Kidney (tissue), 22 donors: ENCODE data around the gene XKR8. TPM values are rescaled to one million over a fixed set of nuclear protein-coding genes. Genes with fewer than 3 reads are reported as not detected.

Experiments
- DNase-seq, 5 donors: peaks; one replicate each; pipeline ENCODE4 v3.0.0-alpha.2; 2013 to 2020
- FAIRE-seq: peaks from 2 replicates; lab custom pipeline; 2012; peaks lifted over from hg19 to GRCh38; lab: Jason Lieb, UNC
- H3K27ac ChIP-seq, 2 donors: one replicate each; pipeline ENCODE4 v1.7.0; 2013; ENCODE audit warnings: low read depth in 2 of 2, low read length in 2 of 2, inconsistent platforms in 1 of 2
- H3K27me3 ChIP-seq: one replicate; pipeline ENCODE4 v1.7.1; 2013; ENCODE audit warnings: low read length, inconsistent platforms; ENCODE audit not compliant: control insufficient read depth, insufficient read depth
- H3K36me3 ChIP-seq, 3 donors: one replicate each; pipeline versions ENCODE4 v1.7.0 to v1.7.1; 2013; ENCODE audit warnings: low read length in 3 of 3, control low read depth in 1 of 3, inconsistent platforms in 1 of 3; ENCODE audit not compliant: insufficient read depth in 3 of 3, control insufficient read depth in 2 of 3
- H3K4me1 ChIP-seq, 3 donors: one replicate each; pipeline versions ENCODE4 v1.7.0 to v1.7.1; 2013; ENCODE audit warnings: low read length in 3 of 3, inconsistent platforms in 1 of 3, low read depth in 1 of 3; ENCODE audit not compliant: control insufficient read depth in 2 of 3, insufficient read depth in 2 of 3
- H3K4me3 ChIP-seq, 3 donors: one replicate each; pipeline versions ENCODE4 v1.7.0 to v1.8.1; 2013; ENCODE audit warnings: low read length in 3 of 3, control low read depth in 1 of 3, inconsistent platforms in 1 of 3
- H3K9ac ChIP-seq, 3 donors: one replicate each; pipeline versions ENCODE4 v1.7.0 to v1.7.1; 2013; ENCODE audit warnings: low read length in 3 of 3, control low read depth in 1 of 3, inconsistent platforms in 1 of 3
- H3K9me3 ChIP-seq, 3 donors: one replicate each; pipeline versions ENCODE4 v1.7.0 to v1.7.1; 2013; ENCODE audit warnings: low read length in 3 of 3, control low read depth in 1 of 3, inconsistent platforms in 1 of 3; ENCODE audit not compliant: control insufficient read depth in 2 of 3, insufficient read depth in 1 of 3
- CTCF ChIP-seq: IDR thresholded peaks from 3 replicates; pipeline ENCODE4 v1.5.1; 2012; ENCODE audit warnings: mild to moderate bottlenecking, moderate library complexity, borderline replicate concordance; ENCODE audit not compliant: insufficient read depth; ENCODE audit errors: extremely low read depth
- intact Hi-C: fragments of 100-400 bp; cut with DNase I; formaldehyde crosslinking; loops from one replicate; pipeline ENCODE4 v1.11.1; 2022
- long read RNA-seq, 10 donors: library from polyadenylated mRNA in 1 of 10; unstranded in 1 of 10; transcript quantifications; one replicate each; pipeline ENCODE4 v2.0.0 and lab custom pipeline, GENCODE V29; 2021 to 2026
- polyA plus RNA-seq: library from polyadenylated mRNA; stranded (reverse); fragments of 350-450 nt; fragmentation: Illumina TruSeq; extraction: RNeasy Lipid Tissue Mini Kit (QIAGEN cat#74804); gene quantifications from one replicate; pipeline ENCODE4 v1.2.3, GENCODE V29; 2014; ENCODE audit warnings: low read depth, low replicate concordance; ENCODE audit not compliant: insufficient read depth
- total RNA-seq: library from RNA; stranded (reverse); fragmentation: NEBNext Ultra II Directional; extraction: Animal tissue kit (Norgen Biotek cat#: 25700); gene quantifications from one replicate; pipeline ENCODE4 v1.2.1, GENCODE V29; 2021
- donor health status: control.
- donor health status: control.
- donor health status: control.
- donor health status: control.
- donor health status: control.
- donor health status: DM: yes; HTN: yes; CAD: no.
- donor health status: Normal renal cell carcinoma (clear cell type).

Gene XKR8
- total RNA-seq, result 8.2 TPM
- polyA plus RNA-seq, result 9.1 TPM
- long read RNA-seq, donor 1, partial matches to known transcripts, result 0 of 4 reads
- long read RNA-seq, donor 1, other reads (novel, unspliced or antisense), result 0 of 4 reads
- long read RNA-seq, donor 2, partial matches to known transcripts, result 0 of 1 reads
- long read RNA-seq, donor 2, other reads (novel, unspliced or antisense), result 0 of 1 reads
- long read RNA-seq, donor 3, transcript XKR8-201 (3 exons, 2,692 nt), result major isoform, 6 of 6 reads
- long read RNA-seq, donor 3, partial matches to known transcripts, result 0 of 6 reads
- long read RNA-seq, donor 3, other reads (novel, unspliced or antisense), result 0 of 6 reads
- long read RNA-seq, donor 4, partial matches to known transcripts, result 0 of 4 reads
- long read RNA-seq, donor 4, other reads (novel, unspliced or antisense), result 0 of 4 reads
- long read RNA-seq, donor 5, partial matches to known transcripts, result 0 of 2 reads
- long read RNA-seq, donor 5, other reads (novel, unspliced or antisense), result 0 of 2 reads
- long read RNA-seq, donor 6, partial matches to known transcripts, result 0 of 3 reads
- long read RNA-seq, donor 6, other reads (novel, unspliced or antisense), result 0 of 3 reads
- long read RNA-seq, donor 7, transcript XKR8-201 (3 exons, 2,692 nt), result major isoform, 6 of 11 reads
- long read RNA-seq, donor 7, partial matches to known transcripts, result 0 of 11 reads
- long read RNA-seq, donor 7, other reads (novel, unspliced or antisense), result 5 of 11 reads
- long read RNA-seq, donor 8, partial matches to known transcripts, result 0 of 3 reads
- long read RNA-seq, donor 8, other reads (novel, unspliced or antisense), result 0 of 3 reads
- long read RNA-seq, donor 9, partial matches to known transcripts, result 0 of 2 reads
- long read RNA-seq, donor 9, other reads (novel, unspliced or antisense), result 0 of 2 reads
- long read RNA-seq, donor 10, partial matches to known transcripts, result 0 of 2 reads
- long read RNA-seq, donor 10, other reads (novel, unspliced or antisense), result 0 of 2 reads

GRCh38 chr1:27959792-27960603 lies at the start of gene XKR8:
TSS of gene XKR8 (plus strand) at chr1:27959973. CDS start at chr1:27960070, 97 bp downstream.
- no peak for FAIRE-seq

GRCh38 chr1:27912429-27912828 lies 47.3 kb upstream of the XKR8 start:
- DNase-seq (no peak), FAIRE-seq (no peak)
- Histone ChIP-seq H3K4me3 (no peak overlapping the region), H3K36me3 (peaks cover 5 to 11% (median 5%) of the 10 kb centered on the region in 3 donors), H3K27me3 (no peaks in the 10 kb centered on the region), H3K27ac (no peak overlapping the region), H3K9me3 (peaks cover 0 to 5% (median 3%) of the 10 kb centered on the region in 3 donors), H3K9ac (no peak overlapping the region), H3K4me1 (peaks cover 0 to 8% (median 0%) of the 10 kb centered on the region in 3 donors)
- intact Hi-C loops, result no loop called here
- TF ChIP-seq CTCF, result no peak

More at GRCh38 chr1:27959792-27960603, at the start of gene XKR8:
- H3K4me3 ChIP-seq, result peak within 1 kb of the TSS; percentile 67 to 73 (median 68)
- peak; percentile 87 to 94 (median 92) for DNase-seq
- H3K36me3 ChIP-seq, result peaks cover 0 to 8% (median 0%) of the 10 kb centered on the region in 3 donors
- H3K4me1 ChIP-seq, result peaks cover 0 to 12% (median 0%) of the 10 kb centered on the region in 3 donors
- peak within 1 kb of the TSS; percentile 84 to 96 for H3K27ac ChIP-seq
- TF ChIP-seq CTCF, result peak; percentile 38
- peak within 1 kb of the TSS; percentile 61 to 70 (median 62) for H3K9ac ChIP-seq
- no peaks in the 10 kb centered on the region for H3K9me3 ChIP-seq
- intact Hi-C loops, result no loop called here
- no peaks in the 10 kb centered on the region for H3K27me3 ChIP-seq

GRCh38 chr1:27915082-27915575 lies 44.6 kb upstream of the XKR8 start:
- TF ChIP-seq CTCF, result no peak
- no peak for FAIRE-seq
- no peak for DNase-seq
- intact Hi-C loops, result no loop called here
- Histone ChIP-seq H3K27me3 (no peaks in the 10 kb centered on the region), H3K27ac (peak overlapping the region; percentile 26 to 30), H3K36me3 (peaks cover 0 to 3% (median 0%) of the 10 kb centered on the region in 3 donors), H3K9me3 (peaks cover 0 to 5% (median 3%) of the 10 kb centered on the region in 3 donors), H3K9ac (peak overlapping the region in 1 of 3 donors; percentile 39), H3K4me3 (peak overlapping the region; percentile 80 to 91 (median 89)), H3K4me1 (peaks cover 0 to 8% (median 0%) of the 10 kb centered on the region in 3 donors)
